Adrenal gland (tissue), 12 donors: Measurements from ENCODE around the gene HPDL. TPM values are rescaled to one million over a fixed set of nuclear protein-coding genes. Genes with fewer than 3 reads are reported as not detected.

ENCODE experiments used
- DNase-seq, 7 donors: peaks; one replicate each; pipeline ENCODE4 v3.0.0-alpha.2; 2019 to 2020
- H3K27ac ChIP-seq, 5 donors: fragments of 200-600 bp; sonication (generic) in 4 of 5; 1 replicate in 3 of 5; 2 replicates in 2 of 5; pipeline versions ENCODE4 v1.5.1 to v1.8.0; 2016 to 2020; ENCODE audit warnings: mild to moderate bottlenecking in 1 of 5
- H3K27me3 ChIP-seq: fragments of 200-600 bp; 2 replicates; pipeline ENCODE4 v1.8.0; 2021
- H3K36me3 ChIP-seq, 2 donors: fragments of 200-600 bp; replicated peaks in 1 of 2; 1 replicate in 1 of 2; 2 replicates in 1 of 2; pipeline versions ENCODE4 v1.5.1 to v1.8.0; 2018 to 2022
- H3K4me1 ChIP-seq, 2 donors: fragments of 200-600 bp; replicated peaks in 1 of 2; 1 replicate in 1 of 2; 2 replicates in 1 of 2; pipeline versions ENCODE4 v1.5.1 to v1.8.0; 2018 to 2021
- H3K4me3 ChIP-seq, 4 donors: fragments of 200-600 bp; sonication (generic) in 3 of 4; one replicate each; pipeline ENCODE4 v1.5.1; 2016 to 2018
- H3K9me3 ChIP-seq, 3 donors: fragments of 200-600 bp; sonication (generic) in 1 of 3; replicated peaks in 1 of 3; 1 replicate in 2 of 3; 2 replicates in 1 of 3; pipeline versions ENCODE4 v1.5.1 to v1.8.0; 2016 to 2021
- CTCF ChIP-seq, 6 experiments: fragments of 450-650 bp in 4 of 6; fragments of 200-600 bp in 2 of 6; sonication (generic) in 1 of 6; IDR thresholded peaks; 1 replicate in 5 of 6; 2 replicates in 1 of 6; pipeline versions ENCODE4 v1.5.1 to v1.8.0; 2016 to 2021; ENCODE audit warnings: antibody characterized with exemption in 6 of 6, mild to moderate bottlenecking in 2 of 6, moderate library complexity in 1 of 6
- POLR2A ChIP-seq, 2 donors: fragments of 450-650 bp; IDR thresholded peaks; one replicate each; pipeline ENCODE4 v1.6.1; 2017; ENCODE audit warnings: antibody characterized with exemption in 2 of 2, mild to moderate bottlenecking in 2 of 2, moderate library complexity in 1 of 2
- WGBS, 4 donors: extraction: QIAGEN DNeasy Blood & Tissue Kit in 2 of 4; methylation state at CpG; one replicate each; pipeline versions ENCODE4 v1.1.5 to v1.1.7; 2013 to 2017; 5-methylcytosine and 5-hydroxymethylcytosine counted together
- intact Hi-C, 2 donors: fragments of 100-400 bp; cut with DNase I; formaldehyde crosslinking; loops; one replicate each; pipeline versions ENCODE4 v1.14.1 to v1.15.0; 2022 to 2023
- polyA plus RNA-seq, 3 donors: library from polyadenylated mRNA; stranded (reverse); fragments of 200-250 nt in 2 of 3; fragments of 350-450 nt in 1 of 3; fragmentation: Illumina TruSeq in 1 of 3; extraction: RNeasy Lipid Tissue Mini Kit (QIAGEN cat#74804) in 1 of 3; gene quantifications; one replicate each; pipeline ENCODE4 v1.2.3, GENCODE V29; 2013 to 2014
- total RNA-seq, 9 donors: library from RNA; depleted of rRNA in 4 of 9; stranded (reverse); fragments of >200 nt in 4 of 9; fragments of 120-200 nt in 1 of 9; fragmentation: NEBNext Ultra II Directional in 1 of 9; extraction: Animal tissue kit (Norgen Biotek cat#: 25700) in 1 of 9; gene quantifications; one replicate each; pipeline versions ENCODE4 v1.1.0 to v1.2.4, GENCODE V29; 2013 to 2023
- donor health status: healthy with polysubstance abuse.
- donor health status: Bipolar disorder and iron deficiency.
- donor health status: DM: yes; HTN: yes; CAD: no.
- donor health status: DM: no; HTN: no; CAD: no.
- donor health status: DM: no; HTN: no; CAD: no.
- donor health status: DM: yes; HTN: yes; CAD: no.

Gene HPDL
- total and polyA plus RNA-seq, 12 donors = 0.16 to 2.9 (median 0.33) TPM; not detected in 3

- TF ChIP-seq POLR2A (IDR thresholded peaks at IDR 0.05) = no peak
- TF ChIP-seq CTCF (IDR thresholded peaks at IDR 0.05) = no peak
Observed at GRCh38 chr1:45322486-45323040, 4.1 kb upstream of the HPDL start.

GRCh38 chr1:45325851-45326506 is 716 bp upstream of the HPDL start:
- peak overlapping the region in 1 of 4 donors; percentile 71 for H3K4me3 ChIP-seq
- 58 to 60% (median 59%) methylated on average over 6 of the region's 6 CpGs for WGBS, 4 donors

More at GRCh38 chr1:45322486-45323040, 4.1 kb upstream of the HPDL start:
- Histone ChIP-seq H3K4me1 (peaks cover 8 to 9% of the 10 kb centered on the region in 2 donors), H3K9me3 (no peaks in the 10 kb centered on the region), H3K27me3 (no peaks in the 10 kb centered on the region), H3K4me3 (no peak overlapping the region), H3K27ac (no peak overlapping the region), H3K36me3 (no peaks in the 10 kb centered on the region)
- no peak for DNase-seq
- WGBS, 4 donors = 80 to 89% (median 85%) methylated on average over 10 of the region's 10 CpGs
- intact Hi-C loops = no loop called here

GRCh38 chr1:45327644-45328515 is 1.2 kb downstream of the HPDL start:
- DNase-seq = no peak
- no peaks in the 10 kb centered on the region for H3K27me3 ChIP-seq
- no peak for TF ChIP-seq POLR2A (IDR thresholded peaks at IDR 0.05)
- no peak for TF ChIP-seq CTCF (IDR thresholded peaks at IDR 0.05)
- peaks cover 8 to 10% of the 10 kb centered on the region in 2 donors for H3K4me1 ChIP-seq
- intact Hi-C loops = no loop called here
- WGBS, 4 donors = 45 to 90% (median 78%) methylated on average over 4 to 19 of the region's 19 CpGs
- H3K27ac ChIP-seq = no peak overlapping the region
- H3K36me3 ChIP-seq = peaks cover 0 to 22% of the 10 kb centered on the region in 2 donors
- no peaks in the 10 kb centered on the region for H3K9me3 ChIP-seq
- no peak overlapping the region for H3K4me3 ChIP-seq

More at GRCh38 chr1:45325851-45326506, 716 bp upstream of the HPDL start:
- Histone ChIP-seq H3K36me3 (peaks cover 0 to 7% of the 10 kb centered on the region in 2 donors), H3K9me3 (no peaks in the 10 kb centered on the region), H3K4me1 (peaks cover 8 to 10% of the 10 kb centered on the region in 2 donors), H3K27me3 (no peaks in the 10 kb centered on the region), H3K27ac (no peak overlapping the region)
- TF ChIP-seq POLR2A (IDR thresholded peaks at IDR 0.05) (no peak), CTCF (IDR thresholded peaks at IDR 0.05) (no peak)
- intact Hi-C loops = no loop called here
- DNase-seq = no peak

GRCh38 chr1:45328680-45329079 is 2.0 kb downstream of the HPDL start:
- peaks cover 0 to 28% of the 10 kb centered on the region in 2 donors for H3K36me3 ChIP-seq

More at GRCh38 chr1:45328680-45329079, 2.0 kb downstream of the HPDL start:
- DNase-seq = no peak
- intact Hi-C loops = no loop called here
- Histone ChIP-seq H3K9me3 (no peaks in the 10 kb centered on the region), H3K27me3 (no peaks in the 10 kb centered on the region), H3K27ac (no peak overlapping the region), H3K4me3 (no peak overlapping the region), H3K4me1 (peaks cover 8 to 10% of the 10 kb centered on the region in 2 donors)
- 78 to 82% (median 80%) methylated on average over 5 of the region's 5 CpGs for WGBS, 4 donors
- TF ChIP-seq CTCF (IDR thresholded peaks at IDR 0.05) (no peak), POLR2A (IDR thresholded peaks at IDR 0.05) (no peak)
